C4-2B (cell line): ENCODE results near the gene NCMAP.

Experiments used
- H3K27ac ChIP-seq: fragments of 450-650 bp; 2 replicates; pipeline ENCODE4 v1.5.1; 2017
- ZFX ChIP-seq: fragments of 450-650 bp; IDR thresholded peaks from 2 replicates; pipeline ENCODE4 v1.6.1; 2017
- TF ChIP-seq, protein P1 (sequence below): fragments of 450-650 bp; conservative IDR thresholded peaks from 2 replicates; pipeline ENCODE4 v1.5.1; 2017; ENCODE audit warnings: mild to moderate bottlenecking

Gene NCMAP

GRCh38 chr1:24594328-24594598, 38.4 kb downstream of the NCMAP start:
- peak overlapping the region; percentile 45 for H3K27ac ChIP-seq
- TF ChIP-seq, protein P1, sequence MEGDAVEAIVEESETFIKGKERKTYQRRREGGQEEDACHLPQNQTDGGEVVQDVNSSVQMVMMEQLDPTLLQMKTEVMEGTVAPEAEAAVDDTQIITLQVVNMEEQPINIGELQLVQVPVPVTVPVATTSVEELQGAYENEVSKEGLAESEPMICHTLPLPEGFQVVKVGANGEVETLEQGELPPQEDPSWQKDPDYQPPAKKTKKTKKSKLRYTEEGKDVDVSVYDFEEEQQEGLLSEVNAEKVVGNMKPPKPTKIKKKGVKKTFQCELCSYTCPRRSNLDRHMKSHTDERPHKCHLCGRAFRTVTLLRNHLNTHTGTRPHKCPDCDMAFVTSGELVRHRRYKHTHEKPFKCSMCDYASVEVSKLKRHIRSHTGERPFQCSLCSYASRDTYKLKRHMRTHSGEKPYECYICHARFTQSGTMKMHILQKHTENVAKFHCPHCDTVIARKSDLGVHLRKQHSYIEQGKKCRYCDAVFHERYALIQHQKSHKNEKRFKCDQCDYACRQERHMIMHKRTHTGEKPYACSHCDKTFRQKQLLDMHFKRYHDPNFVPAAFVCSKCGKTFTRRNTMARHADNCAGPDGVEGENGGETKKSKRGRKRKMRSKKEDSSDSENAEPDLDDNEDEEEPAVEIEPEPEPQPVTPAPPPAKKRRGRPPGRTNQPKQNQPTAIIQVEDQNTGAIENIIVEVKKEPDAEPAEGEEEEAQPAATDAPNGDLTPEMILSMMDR: no peak
- no peak for TF ChIP-seq ZFX

DNA sequence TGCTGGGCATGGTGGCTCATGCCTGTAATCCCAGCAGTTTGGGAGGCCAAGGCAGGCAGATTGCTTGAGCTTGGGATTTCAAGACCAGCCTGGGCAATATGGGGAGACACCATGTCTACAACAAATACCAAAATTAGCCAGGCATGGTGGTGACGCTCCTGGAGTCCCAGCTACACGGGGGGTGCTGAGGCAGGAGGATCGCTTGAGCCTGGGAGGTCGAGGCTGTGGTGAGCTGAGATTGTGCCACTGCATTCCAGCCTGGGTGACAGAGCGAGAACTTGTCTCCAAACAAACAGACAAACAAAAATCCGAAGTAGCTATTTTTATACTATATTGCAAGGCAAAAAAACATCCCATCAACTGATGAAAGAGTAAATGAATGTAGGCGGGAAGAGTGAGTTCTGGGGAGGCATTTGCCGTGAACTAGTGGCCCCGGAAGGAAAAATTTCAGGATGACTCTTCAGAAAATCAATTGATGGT, 40.6 kb downstream of the NCMAP start:
- H3K27ac ChIP-seq: peak overlapping the region; percentile 62
- TF ChIP-seq ZFX: no peak
- TF ChIP-seq, protein P1: no peak

DNA sequence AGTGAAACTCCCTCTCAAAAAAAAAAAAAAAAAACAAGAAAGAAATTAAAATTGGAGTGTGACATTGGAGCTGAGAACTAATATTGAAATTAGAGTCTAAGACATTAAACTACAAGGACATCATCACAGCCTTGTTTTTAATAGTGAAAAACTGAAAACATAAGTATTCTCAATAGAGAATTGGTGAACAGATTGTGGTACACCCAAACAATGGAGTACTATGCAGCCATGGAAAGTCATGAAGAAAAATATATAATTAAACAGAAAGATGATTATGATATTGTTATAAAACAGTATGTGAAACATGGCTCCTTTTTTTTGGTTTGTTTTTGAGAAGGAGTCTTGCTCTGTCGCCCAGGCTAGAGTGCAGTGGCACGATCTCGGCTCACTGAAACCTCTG, 43.4 kb downstream of the NCMAP start:
- peak overlapping the region; percentile 21; the same call in 1 of the 2 replicates for H3K27ac ChIP-seq
- TF ChIP-seq, protein P1: no peak
- TF ChIP-seq ZFX: no peak

GRCh38 chr1:24600551-24600950, 44.7 kb downstream of the NCMAP start:
- TF ChIP-seq, protein P1: no peak
- no peak for TF ChIP-seq ZFX
- no peak overlapping the region for H3K27ac ChIP-seq

DNA sequence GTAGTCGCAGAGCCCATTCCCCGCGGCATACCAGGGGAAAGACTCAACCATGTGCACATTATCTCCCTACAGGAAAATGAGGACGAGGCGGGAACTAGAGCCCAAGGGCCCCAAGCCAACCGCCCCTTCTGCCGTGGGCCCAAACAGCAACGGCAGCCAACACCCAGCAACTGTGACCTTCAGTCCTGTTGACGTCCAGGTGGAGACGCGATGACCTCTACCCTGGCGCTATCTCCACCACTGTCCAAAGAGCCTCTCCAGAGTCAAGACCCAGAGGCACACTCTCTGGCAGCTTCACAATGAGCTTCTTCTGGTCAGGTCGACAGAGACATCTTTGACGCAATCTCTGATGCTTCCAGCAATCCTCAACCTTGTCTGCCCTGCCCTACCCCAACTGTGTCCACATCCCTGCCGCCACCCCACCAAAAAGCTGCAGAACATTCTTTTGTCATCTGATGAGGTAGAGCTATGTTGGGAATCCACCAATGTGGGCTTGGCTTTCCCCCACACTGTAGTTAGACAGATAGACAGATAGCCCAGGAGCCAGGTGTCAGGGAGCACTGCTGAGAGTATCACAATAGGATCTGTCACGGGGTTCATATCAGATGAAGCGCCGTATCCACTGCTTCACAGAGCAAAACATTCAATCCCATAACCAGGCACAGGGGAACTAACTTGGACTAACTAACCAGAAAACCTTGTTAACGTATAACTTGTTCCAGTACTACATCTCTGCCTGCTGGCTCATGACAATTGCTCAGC, 49.8 kb downstream of the NCMAP start:
- no peak overlapping the region for H3K27ac ChIP-seq
- TF ChIP-seq, protein P1: no peak
- no peak for TF ChIP-seq ZFX

- TF ChIP-seq ZFX: no peak
- TF ChIP-seq, protein P1: no peak
Observed at GRCh38 chr1:24606296-24606605, 50.4 kb downstream of the NCMAP start.

GRCh38 chr1:24606621-24607020, 50.7 kb downstream of the NCMAP start:
- no peak overlapping the region for H3K27ac ChIP-seq
- TF ChIP-seq, protein P1: no peak
- TF ChIP-seq ZFX: no peak

More at GRCh38 chr1:24606296-24606605, 50.4 kb downstream of the NCMAP start:
- no peak overlapping the region for H3K27ac ChIP-seq
